LNCAP (cell line): Measurements from ENCODE around the gene ZSCAN22.

Experiments
- TF ChIP-seq, protein P1 (sequence below): fragments of 450-650 bp; IDR thresholded peaks from 2 replicates; pipeline ENCODE4 v1.5.1; 2017; ENCODE audit warnings: mild to moderate bottlenecking

The ZSCAN22 gene

DNA sequence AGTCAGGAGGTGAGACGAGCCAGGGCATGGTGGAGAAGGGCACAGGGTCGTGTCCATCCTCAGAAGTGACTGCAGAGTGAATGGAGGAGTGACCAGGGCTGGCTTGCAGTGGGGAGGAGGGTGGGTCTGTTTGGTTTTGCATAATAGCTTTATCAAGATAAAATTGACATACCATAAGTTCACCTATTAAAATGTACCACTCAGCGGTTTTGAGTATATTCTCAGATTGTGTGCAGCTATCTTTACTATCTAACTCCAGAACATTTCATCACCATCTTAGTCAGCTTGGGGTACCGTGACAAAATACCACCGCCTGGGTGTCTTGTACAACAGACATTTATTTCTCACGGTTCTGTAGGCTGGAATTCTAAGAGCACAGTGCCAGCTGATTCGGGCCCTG is 34.9 kb upstream of the ZSCAN22 start:
- TF ChIP-seq, protein P1, sequence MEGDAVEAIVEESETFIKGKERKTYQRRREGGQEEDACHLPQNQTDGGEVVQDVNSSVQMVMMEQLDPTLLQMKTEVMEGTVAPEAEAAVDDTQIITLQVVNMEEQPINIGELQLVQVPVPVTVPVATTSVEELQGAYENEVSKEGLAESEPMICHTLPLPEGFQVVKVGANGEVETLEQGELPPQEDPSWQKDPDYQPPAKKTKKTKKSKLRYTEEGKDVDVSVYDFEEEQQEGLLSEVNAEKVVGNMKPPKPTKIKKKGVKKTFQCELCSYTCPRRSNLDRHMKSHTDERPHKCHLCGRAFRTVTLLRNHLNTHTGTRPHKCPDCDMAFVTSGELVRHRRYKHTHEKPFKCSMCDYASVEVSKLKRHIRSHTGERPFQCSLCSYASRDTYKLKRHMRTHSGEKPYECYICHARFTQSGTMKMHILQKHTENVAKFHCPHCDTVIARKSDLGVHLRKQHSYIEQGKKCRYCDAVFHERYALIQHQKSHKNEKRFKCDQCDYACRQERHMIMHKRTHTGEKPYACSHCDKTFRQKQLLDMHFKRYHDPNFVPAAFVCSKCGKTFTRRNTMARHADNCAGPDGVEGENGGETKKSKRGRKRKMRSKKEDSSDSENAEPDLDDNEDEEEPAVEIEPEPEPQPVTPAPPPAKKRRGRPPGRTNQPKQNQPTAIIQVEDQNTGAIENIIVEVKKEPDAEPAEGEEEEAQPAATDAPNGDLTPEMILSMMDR = no peak

DNA sequence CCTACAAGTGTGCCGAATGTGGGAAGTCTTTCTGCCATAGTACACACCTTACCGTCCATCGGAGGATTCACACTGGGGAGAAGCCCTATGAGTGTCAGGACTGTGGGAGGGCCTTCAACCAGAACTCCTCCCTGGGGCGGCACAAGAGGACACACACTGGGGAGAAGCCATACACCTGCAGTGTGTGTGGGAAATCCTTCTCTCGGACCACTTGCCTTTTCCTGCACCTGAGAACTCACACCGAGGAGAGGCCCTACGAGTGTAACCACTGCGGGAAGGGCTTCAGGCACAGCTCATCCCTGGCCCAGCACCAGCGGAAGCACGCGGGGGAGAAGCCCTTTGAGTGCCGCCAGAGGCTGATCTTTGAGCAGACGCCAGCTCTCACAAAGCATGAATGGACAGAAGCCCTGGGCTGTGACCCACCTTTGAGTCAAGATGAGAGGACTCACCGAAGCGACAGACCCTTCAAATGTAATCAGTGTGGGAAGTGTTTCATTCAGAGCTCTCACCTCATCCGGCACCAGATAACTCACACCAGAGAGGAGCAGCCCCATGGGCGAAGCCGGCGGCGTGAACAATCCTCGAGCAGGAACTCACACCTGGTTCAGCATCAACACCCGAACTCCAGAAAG is 31.9 kb upstream of the ZSCAN22 start:
- TF ChIP-seq, protein P1 = no peak

DNA sequence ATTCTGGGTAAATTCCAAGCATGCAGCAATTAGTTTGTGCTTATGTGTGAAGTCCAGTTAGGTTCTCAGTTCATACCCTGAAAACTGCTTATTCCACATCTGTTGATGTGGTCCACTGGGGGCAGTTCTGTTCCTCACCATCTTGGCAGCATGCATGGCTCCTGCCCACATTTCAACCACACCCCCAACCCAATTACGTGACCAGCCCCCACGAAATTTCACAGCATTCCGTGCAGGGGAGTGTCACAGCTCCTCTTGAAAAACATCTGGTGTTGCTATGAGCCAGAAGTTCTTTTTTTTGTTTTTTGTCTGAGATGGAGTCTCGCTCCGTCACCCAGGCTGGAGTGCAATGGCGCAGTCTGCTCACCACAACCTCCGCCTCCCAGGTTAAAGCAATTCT is 30.7 kb upstream of the ZSCAN22 start:
- TF ChIP-seq, protein P1 = no peak

DNA sequence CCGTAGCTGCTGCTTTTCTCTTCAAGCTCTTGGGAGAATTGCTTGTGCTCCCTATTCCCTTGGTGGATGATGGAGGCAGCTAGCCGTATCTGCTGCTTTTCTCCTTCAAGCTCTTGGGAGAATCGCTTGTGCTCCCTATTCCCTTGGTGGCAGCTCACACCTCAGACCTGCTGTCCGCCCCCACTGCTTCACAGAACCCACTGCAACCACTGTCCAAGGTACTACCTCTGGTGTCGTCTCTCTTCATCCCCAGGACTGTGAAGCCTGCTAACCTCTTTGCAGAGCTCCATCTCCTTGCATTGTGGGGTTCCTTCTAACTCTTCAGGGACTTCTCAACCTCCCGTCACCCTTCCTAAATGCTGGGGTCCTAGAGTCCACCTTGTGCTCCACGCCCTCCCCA is 26.2 kb upstream of the ZSCAN22 start:
- TF ChIP-seq, protein P1 = no peak

DNA sequence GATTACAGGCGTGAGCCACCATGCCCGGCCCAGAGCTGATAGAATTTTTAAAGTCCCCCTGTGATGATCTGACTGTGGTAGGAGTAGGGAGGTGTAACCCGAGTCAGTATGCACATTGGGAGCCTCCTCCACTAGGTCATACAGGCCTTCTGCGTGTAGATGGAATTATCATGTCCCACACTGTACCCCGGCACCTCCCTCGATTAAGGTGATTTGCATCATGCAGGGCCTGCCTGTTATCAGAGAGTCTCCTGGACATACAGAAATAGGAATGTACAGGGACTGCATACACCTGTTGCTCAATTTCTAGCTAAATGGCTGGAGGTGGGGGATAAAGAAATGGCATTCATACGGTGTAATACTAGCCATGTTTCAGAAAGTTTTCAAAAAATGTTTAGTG is 22.5 kb upstream of the ZSCAN22 start:
- TF ChIP-seq, protein P1 = no peak

DNA sequence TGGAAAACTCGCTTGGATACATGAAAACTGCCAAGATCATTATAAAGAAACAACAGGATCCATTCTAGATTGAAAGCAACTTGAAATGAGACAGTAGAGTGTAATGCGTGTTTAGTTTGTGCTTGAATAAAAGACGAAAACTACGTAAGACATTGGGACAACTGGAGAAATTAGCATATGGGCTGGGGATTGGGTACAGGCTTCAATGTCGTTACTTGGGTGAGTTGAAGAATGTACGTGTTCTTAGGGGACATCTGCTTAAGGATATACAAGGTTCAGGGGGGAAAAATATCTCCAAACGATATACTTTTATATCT is 22.1 kb upstream of the ZSCAN22 start:
- TF ChIP-seq, protein P1 = no peak

DNA sequence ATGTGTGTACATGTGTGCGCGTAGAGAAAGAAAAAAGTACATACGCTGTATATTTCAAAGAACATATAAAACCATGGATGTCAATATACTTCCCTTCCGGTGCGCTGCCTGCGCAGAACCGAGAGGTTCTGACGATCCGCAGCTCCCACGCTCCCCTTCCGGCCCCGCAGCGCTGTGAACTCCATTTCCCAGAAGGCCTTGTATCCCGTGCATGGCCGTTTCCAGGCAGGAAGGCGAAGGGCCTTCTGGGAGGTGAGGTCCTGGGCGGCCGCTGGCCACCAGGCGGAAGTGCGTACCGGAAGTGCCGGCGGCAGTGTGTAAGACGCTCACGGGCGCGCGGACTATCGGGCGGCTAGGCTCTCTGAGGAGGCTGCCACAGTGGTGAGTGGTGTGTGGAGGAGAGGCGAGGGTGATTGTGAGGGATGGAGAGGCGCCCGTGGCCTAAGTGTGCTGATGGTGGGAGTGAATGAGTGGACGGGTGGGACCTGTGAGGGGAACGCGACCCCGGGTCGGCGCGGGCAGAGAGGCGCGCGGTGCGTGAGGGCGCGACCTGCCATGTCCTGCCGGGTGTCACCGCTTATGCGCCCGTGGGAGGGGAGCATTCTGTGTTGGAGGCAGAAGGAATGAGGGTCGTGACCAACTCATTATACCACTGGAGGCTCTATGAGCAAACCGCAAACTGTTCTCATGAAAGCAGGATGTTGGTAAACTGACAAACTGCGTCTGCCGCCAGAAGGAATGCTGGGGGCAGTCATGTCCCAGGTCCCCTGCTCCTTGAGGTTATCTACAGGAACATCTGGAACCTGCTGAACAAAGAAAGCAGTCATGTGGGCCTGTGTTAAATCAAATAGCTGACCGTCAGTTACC is 21.5 kb upstream of the ZSCAN22 start, which contains the start of gene ERVK3-1:
Gene ERVK3-1 (plus strand): TSS at position 313 of the 867 bp plus-strand sequence. CDS start 6,792 bp downstream, outside the sequence.
- TF ChIP-seq, protein P1 = no peak
